GM19238 (cell line): ENCODE results near the gene SYT9.
A peak's percentile ranks its signal among the peaks of the same experiment; 100 is the strongest.
"Not testable (repeated sequence)": the region's sequence is repeated elsewhere in the genome, so short reads cannot be mapped to it uniquely, and the experiment has no call there.

ENCODE experiments used
- DNase-seq: peaks from one replicate; pipeline ENCODE4 v3.0.0; 2011; ENCODE audit warnings: low spot score; ENCODE audit not compliant: insufficient read length

SYT9 gene

GRCh38 chr11:7335442-7335841 is 83.7 kb downstream of the SYT9 start:
- DNase-seq = not testable (repeated sequence)

GRCh38 chr11:7341551-7341950 is 89.8 kb downstream of the SYT9 start:
- no peak for DNase-seq

- DNase-seq = no peak
These were observed 96.1 kb downstream of the SYT9 start for GRCh38 chr11:7347611-7348431.

GRCh38 chr11:7348432-7349304 is 97.0 kb downstream of the SYT9 start:
- DNase-seq = no peak

- DNase-seq = no peak
These were observed 99.5 kb downstream of the SYT9 start for GRCh38 chr11:7351228-7351627.

GRCh38 chr11:7353100-7353499 is 101.4 kb downstream of the SYT9 start:
- peak; percentile 17 for DNase-seq

GRCh38 chr11:7364660-7365059 is 113.0 kb downstream of the SYT9 start:
- DNase-seq = no peak

- DNase-seq = no peak
These were observed 116.1 kb downstream of the SYT9 start for GRCh38 chr11:7367803-7368202.

GRCh38 chr11:7376386-7376785 is 124.7 kb downstream of the SYT9 start:
- DNase-seq = no peak

GRCh38 chr11:7381937-7382336 is 130.2 kb downstream of the SYT9 start:
- no peak for DNase-seq

- DNase-seq = no peak
These were observed 131.7 kb downstream of the SYT9 start for GRCh38 chr11:7383406-7383805.

GRCh38 chr11:7384691-7385090 is 133.0 kb downstream of the SYT9 start:
- no peak for DNase-seq

- no peak for DNase-seq
These were observed 133.8 kb downstream of the SYT9 start for GRCh38 chr11:7385532-7385931.

- DNase-seq = no peak
These were observed 162.5 kb downstream of the SYT9 start for GRCh38 chr11:7413961-7414915.

- no peak for DNase-seq
These were observed 163.5 kb downstream of the SYT9 start for GRCh38 chr11:7414973-7415817.

GRCh38 chr11:7416080-7416479 is 164.4 kb downstream of the SYT9 start:
- no peak for DNase-seq

GRCh38 chr11:7417328-7417727 is 165.6 kb downstream of the SYT9 start:
- no peak for DNase-seq

GRCh38 chr11:7418061-7418460 is 166.4 kb downstream of the SYT9 start:
- no peak for DNase-seq

GRCh38 chr11:7418906-7419305 is 167.2 kb downstream of the SYT9 start:
- no peak for DNase-seq

- DNase-seq = no peak
These were observed 169.4 kb downstream of the SYT9 start for GRCh38 chr11:7421136-7421535.
